ENCODE measurements around the gene CFAP97.

CFAP97 gene

DNA sequence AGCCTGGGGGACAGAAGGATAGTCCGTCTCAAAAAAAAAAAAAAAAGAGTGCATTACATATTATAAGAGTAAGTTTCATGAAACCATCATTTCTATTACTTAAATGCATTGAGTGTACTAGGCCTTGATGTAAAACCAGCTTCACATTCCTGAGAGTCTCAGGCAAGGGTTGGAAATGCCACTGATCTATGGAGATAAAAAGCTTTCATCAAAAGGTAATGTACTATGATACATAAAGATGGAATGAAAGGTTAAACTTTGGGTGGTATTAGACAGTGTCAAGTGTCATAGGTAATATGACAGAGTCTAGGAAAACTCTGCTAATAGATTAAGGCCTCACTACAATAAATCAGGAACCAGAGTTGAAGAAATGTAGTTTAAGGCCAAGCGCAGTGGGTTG, 7.4 kb downstream of the CFAP97 start:
- DNase-seq = no peak

DNA sequence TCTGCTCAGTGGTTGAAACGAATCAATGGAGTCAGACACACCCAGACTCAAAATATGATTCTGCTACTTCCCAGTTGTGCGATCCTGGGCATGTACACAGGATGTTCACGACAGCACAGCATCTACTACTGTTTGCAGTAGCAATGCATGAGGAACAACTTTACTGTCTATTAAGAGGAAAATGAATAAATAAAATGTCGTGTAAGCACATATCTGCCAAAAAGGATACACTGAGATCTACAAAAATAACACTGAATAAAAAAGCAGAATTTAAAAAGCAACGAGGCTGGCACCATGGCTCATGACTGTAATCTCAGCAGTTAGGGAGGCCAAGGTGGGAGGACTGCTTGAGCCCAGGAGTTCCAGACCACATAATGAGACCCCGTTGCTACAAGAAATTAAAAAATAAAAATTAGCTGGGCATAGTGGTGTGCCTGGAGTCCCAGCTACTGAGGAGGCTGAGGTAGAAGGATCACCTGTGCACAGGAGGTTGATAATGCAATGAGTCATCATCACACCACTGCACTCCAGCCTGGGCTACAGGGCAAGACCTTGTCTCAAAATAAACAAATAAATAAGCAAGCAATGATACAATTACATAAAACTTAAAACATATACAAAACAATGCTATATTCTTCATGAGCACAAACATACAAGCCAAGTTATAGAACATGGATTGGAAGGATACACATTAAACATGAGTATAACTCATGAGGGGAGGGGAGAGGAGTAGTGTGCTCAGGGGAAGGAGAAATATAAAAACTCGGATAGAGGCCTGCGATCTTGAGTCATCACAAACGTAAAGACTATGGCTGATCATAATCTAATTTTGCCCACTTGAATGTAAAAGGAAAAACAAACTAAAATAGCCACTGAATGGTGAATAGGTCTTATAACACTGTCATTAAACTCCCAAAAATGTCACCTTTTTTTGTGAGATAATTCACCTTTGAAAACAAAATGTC, 8.6 kb downstream of the CFAP97 start:
- DNase-seq = no peak

- DNase-seq = no peak
Measured at GRCh38 chr4:185192059-185192458, 11.7 kb downstream of the CFAP97 start.

- no peak for DNase-seq
Measured at GRCh38 chr4:185190306-185190856, 13.4 kb downstream of the CFAP97 start.

DNA sequence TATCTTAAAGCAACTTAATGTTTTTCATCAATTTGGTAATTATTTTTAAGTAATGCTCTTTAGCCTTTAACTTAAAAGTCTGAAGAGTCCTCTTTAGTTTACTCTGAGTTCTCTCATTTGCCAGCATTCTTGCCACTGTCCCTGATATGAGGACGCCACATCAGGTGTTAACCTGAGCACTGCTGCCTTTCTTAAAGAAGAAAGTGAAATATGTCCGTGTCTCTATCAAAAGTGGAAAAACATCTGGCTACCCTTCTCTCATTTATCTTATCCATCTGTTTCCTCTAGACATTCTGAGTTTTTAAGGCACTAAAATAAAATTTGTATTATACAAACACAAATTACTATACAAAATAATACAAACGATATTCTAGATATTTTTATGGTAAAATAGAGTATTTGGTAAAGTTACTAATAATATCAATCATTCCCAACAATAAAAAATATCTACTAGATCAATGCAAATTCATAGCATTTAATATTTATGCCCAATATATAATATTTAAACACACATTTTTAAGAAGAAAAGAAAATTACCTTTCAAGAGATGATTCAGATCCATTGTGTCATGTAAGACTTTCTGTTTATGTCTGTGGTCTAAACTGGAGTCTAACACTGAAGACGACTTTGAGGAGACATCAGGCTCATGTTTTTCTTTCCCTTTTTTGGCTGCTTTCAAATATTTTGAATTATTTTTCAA, 14.0 kb downstream of the CFAP97 start:
- no peak for DNase-seq

DNA sequence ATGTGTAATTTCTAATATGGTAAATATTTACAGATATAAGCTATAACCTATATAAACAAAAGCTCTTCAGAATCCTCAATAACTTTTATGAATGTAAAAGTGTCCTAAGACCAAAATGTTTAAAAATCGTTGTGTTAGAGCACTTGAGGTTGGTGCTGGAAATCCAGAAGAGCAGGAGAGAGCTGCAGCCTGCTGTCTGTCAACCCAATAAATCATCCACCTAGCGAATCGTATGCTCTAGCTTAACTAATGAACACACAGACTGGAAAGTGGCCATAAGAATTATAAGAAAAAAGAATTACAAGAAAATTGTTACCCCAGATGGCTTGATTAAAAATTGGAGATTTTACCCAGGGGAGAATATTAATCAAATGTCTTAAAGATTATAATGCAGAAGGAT, 17.0 kb downstream of the CFAP97 start:
- DNase-seq = no peak

DNA sequence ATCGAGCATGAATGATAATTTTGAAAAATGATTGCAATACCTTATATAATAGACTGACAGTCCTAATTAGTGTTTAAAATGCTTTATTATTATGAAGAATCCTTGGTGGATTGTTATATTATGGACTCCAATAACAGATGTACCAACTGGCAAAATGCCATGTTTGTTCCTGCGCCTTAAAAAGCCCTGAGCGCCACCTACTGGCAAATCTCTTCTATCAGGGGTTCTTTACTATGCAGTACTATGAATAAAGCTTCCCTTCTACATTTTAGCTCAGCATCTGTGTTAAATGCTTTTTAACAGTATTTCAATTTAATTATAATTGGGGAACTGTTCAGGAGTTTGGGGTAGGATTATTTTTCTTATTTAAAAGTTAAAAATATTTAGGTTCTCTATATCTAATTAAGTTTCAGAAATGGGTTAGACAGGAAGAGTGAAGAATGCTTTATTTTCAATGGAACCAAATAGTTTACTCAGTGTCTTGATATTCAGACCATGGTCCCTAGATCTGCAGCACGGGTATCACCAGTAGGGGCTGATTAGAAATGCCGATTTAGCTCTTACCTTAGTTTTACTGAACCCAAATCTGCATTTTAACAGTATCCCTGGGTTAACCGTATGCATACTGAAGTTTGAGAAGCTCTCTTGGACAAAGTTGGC, 20.0 kb downstream of the CFAP97 start:
- DNase-seq = peak; percentile 15

GRCh38 chr4:185182239-185182638, 21.6 kb downstream of the CFAP97 start:
- no peak for DNase-seq

DNA sequence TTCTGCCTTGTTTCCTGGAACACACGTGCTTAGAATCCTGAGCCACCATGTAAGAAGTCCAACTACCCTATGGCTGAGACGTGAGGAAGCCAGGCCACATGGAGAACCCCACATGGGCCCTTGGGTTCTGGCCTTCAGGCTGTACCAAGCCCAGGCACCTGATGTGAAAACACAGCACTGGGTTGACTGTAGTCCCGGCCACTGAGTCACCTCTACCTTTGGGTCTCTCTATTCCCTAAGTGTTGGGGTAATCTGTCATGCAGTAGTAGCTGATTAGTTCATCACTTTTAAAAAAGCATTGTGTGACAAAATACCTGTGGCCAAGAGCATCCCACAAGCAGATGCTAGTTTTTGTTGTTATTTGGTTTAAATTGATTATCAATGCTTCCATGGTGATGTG, 24.3 kb downstream of the CFAP97 start:
- DNase-seq = no peak

DNA sequence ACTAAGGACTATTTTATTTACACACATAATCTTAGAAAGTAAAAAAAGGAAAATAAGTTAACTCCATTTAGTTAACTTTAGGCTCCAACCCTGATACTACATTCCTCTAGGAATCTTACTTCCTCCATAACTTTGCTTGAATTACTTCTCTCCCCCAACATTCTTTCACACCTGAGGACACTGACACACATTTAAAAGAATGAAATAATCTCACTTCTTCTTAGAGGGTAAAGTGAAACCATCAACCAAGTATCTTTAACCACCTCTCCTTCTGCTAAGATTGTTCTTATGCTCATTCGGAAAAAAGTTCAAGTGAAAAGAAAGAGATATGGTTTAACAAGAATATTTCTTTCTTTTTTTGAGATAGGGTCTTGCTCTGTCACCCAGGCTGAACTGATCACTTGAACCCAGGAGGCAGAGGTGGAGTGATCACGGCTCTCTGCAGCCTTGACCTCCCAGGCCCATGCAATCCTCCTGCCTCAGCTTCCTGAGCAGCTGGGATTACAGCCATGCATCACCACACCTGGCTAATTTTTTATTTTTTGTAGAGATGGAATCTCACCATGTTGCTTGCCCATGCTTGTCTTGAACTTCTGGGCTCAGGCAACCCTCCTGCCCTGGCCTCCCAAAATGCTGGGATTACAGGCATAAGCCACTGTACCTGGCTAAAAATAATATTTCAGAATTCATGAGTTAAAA, 32.3 kb downstream of the CFAP97 start:
- DNase-seq = no peak

DNA sequence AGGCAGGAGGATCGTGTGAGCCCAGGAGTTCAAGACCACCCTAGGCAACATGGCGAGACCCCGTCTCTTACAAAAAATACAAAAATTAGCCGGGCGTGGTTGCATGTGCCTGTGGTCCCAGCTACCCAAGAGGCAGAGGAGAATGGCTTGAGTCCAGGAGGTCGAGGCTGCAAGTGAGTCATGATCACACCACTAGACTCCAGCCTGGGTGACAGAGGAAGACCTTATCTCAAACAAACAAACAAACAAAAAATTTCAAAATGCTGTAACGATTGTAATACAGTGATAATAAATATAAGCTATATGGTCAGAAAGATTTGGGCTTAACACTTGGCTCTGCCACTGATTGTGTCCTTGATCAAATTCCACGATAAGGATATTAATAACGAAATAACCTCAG, 36.6 kb downstream of the CFAP97 start:
- no peak for DNase-seq

DNA sequence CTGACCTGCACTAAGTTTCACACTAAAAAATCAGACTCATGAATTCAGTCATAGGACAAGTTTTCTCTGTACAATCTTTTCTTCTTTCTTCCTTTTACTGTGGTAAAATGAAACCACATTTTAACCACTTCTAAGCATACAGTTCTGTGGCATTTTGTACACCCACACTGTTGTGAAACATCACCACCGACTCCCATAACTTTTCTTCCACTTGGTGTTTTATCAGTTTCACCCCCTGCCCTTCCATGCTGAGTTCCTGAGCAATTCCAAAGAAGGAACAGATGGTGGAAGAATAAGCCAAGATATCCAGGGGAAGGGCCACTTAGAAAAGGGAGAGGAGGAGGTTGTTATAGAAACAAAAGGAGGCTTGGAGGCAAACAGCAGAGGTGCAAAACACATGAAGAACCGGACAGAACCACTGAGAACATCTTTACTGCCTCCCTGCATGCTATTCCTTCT, 38.2 kb downstream of the CFAP97 start:
- no peak for DNase-seq

- DNase-seq = no peak
Measured at GRCh38 chr4:185151296-185151695, 52.5 kb downstream of the CFAP97 start.

DNA sequence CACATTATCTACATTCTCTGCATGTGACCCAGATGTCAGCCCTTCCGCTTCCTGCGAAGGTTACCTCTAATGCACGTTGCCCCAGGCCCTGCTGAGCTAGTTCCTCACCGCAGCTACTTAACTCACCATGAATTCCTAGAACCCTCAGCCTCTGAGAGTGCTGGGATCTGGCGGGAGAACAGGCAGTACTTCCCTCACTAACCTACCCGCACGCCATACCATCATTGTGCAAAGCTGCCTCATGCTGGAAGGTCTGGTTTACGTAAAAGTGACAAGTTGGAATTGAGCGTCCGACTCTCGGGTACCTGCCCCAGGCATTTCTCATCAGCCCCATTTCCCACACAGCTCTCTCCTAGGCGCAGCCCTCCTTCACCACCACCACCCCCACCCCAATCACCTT, 54.4 kb downstream of the CFAP97 start:
- DNase-seq = no peak

DNA sequence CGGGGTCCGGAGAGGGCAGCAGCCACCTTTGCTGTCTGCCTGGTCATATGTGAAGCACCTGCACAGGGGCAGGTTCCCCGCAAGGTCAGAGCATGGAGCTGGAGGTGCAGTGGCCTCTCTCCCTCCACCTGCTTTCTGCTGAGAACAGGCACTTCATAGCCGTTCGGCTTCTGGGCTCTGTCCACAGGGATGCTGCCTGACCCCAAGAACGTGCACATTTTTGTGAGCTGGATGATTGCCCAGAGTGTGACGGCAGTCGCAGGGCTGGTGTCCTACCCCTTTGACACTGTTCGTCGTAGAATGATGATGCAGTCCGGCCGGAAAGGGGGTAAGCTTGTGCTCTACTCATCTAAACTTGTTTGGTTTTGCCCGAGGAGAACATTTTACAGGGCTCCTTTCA, 58.2 kb downstream of the CFAP97 start:
- DNase-seq = no peak

DNA sequence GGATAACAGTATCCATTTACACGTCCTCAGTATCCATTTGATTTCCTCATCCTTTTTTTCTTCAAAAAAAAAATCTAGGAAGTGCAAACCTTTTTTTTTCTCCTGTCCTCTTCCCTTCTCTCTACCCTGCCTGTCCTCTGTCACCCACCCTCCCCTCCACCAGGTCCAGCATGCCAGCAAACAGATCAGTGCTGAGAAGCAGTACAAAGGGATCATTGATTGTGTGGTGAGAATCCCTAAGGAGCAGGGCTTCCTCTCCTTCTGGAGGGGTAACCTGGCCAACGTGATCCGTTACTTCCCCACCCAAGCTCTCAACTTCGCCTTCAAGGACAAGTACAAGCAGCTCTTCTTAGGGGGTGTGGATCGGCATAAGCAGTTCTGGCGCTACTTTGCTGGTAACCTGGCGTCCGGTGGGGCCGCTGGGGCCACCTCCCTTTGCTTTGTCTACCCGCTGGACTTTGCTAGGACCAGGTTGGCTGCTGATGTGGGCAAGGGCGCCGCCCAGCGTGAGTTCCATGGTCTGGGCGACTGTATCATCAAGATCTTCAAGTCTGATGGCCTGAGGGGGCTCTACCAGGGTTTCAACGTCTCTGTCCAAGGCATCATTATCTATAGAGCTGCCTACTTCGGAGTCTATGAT, 59.1 kb downstream of the CFAP97 start:
- no peak for DNase-seq

GRCh38 chr4:185143601-185143969, 60.2 kb downstream of the CFAP97 start:
- no peak for DNase-seq

GRCh38 chr4:185142912-185143600, 60.7 kb downstream of the CFAP97 start, which contains the start of gene SLC25A4:
Gene SLC25A4 (plus strand): TSS chr4:185143266. CDS start chr4:185143373, 107 bp downstream.
- DNase-seq = no peak

DNA sequence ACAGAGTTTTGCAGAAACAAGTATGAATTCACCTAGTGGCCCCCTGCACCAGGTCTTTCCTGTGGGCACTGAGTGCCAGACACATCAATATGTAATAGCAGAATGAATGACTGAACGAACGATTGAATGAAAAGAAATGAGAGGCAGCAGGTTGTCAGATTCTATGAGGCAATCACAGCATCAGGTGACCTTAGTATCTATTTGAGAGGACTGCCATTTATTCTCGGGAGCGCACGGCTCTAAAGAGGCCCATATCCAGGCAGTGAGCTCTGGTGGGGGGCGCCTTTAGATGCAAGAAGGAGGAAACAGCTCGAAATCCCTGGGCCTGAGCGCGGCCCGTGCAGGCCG, 61.3 kb downstream of the CFAP97 start:
- DNase-seq = no peak

GRCh38 chr4:185141777-185142176, 62.0 kb downstream of the CFAP97 start:
- DNase-seq = no peak

GRCh38 chr4:185139736-185140135, 64.1 kb downstream of the CFAP97 start:
- no peak for DNase-seq

DNA sequence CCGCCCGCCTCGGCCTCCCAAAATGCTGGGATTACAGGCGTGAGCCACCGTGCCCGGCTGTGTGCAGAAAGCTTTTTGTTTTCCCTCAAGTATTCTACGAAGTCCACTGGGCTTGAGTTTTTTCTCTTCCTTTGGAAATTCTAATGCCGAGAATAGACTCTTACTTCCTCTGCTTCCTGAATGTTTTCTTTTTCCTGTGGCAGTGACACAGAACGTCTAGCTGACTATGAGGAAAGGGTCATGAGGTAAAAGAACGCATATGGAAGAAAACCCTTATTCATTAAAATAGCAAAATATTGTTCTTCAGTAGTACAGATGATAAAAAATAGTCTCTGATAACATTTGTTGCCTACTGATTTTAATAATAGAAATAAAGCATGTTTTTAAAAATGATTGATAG, 65.6 kb downstream of the CFAP97 start:
- no peak for DNase-seq
